Measurements from ENCODE around the gene CDH12.

GRCh38 chr5:22316294-22316693, 536.9 kb downstream of the CDH12 start:
- TF ChIP-seq CTCF (IDR thresholded peaks at IDR 0.05 in 4 of 5, conservative IDR thresholded peaks at IDR 0.05 in 1 of 5) (no peak), POLR2A (IDR thresholded peaks at IDR 0.05) (no peak)

Measured in gastrocnemius medialis (tissue), 4 donors.